NT2/D1 (cell line): ENCODE data around the gene DPH7.

Experiments
- SUZ12 ChIP-seq: IDR thresholded peaks from 2 replicates; pipeline ENCODE4 v1.6.1; 2011; ENCODE audit not compliant: insufficient read length, insufficient read depth; ENCODE audit errors: extremely low read depth
- YY1 ChIP-seq: IDR thresholded peaks from 2 replicates; pipeline ENCODE4 v1.6.1; 2011; ENCODE audit not compliant: insufficient read length, insufficient read depth

DNA sequence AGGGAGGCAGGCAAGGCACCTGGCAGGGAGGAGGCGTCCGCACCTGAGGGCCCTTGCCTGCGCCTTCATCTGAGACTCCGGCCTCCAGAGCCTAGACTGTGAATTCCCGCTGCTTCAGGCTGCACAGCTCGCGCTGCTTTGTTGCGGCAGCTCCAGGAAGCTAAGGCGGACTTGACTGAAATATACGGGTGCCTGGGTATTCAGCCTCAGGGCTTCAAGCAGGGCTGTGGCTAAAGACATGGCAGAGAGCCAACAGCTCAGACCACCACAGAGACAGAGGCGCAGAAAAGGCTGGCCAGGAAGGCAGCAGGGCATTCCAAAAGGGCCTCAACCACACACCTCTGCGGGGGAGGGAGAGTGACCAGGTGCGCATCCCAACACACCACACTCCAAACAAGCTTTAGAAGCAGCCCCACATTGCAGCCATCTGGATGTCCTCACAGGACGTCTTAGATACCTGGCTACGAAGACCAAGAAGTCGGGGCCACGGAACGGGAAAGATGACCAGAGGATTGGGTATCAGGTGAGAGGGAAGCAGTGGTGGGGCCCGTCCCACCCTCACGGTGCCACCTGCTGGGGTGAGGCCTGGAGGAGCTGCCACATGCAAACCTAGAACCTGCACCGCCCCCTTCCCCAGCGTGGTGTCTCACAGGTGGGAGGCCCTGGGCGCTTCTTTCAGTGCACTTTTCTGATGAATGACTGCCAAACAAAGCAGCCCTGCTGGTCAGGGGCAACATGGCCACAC is 1.7 kb upstream of the DPH7 start:
- no peak for TF ChIP-seq YY1
- TF ChIP-seq SUZ12: no peak
